ENCODE data around the gene NUP210L. TPM values are rescaled to one million over a fixed set of nuclear protein-coding genes. Genes with fewer than 3 reads are reported as not detected.

Gene NUP210L
- total and polyA plus RNA-seq, 2 of the 13 experiments (the other 11 are each of a cell fraction or from before 2014, with no cell fraction given): not detected

DNA sequence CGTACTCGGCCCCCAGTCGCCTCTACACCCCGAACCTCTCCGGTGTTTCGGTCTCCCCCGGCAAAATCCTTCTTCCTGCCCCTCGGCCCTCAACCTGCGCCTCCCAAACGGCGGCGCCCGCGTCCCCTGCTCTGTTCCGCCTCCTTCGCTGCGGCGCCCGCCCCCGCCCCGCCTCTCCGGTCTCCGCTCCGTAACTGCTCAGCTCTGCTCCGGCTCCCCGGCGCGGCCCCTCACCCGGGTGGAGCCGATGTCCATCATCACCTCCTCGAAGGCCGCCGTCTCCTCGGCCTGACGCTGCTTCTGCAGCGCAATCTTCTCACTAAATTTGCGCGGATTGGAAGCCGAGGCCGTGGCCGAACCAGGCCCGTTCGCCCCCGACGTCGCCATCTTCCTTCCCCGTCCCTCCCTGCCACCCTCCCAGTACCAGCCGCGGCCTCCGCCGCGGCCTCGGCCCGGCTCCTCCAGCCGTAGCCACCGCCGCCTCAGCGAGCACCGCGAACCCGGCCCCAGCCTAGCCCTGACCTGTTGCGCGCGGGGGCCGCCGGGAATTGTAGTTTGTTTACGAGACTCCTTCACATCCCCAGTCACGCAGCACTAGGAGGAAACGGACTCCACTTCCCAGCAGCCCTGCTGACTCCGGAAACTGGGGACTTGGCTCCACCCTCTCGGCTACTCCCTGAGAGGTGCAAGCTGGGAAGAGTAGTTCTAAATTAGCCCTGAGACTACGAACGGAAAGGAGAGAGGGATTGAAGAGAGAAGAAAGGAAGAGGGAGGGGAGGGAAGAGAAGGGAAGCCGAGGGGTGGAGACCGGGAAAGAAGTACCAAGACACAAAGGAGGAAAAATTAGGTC, 196.5 kb downstream of the NUP210L start, which contains the start of gene CRTC2 (continued):
- TF ChIP-seq CSRNP2 (CRISPR knock-in tag; conservative IDR thresholded peaks at IDR 0.05; ENCODE audit: low read depth): no peak
- TF ChIP-seq KDM6A (CRISPR knock-in tag; IDR thresholded peaks at IDR 0.05; ENCODE audit: low read depth): no peak
- TF ChIP-seq ELF4 (CRISPR knock-in tag; IDR thresholded peaks at IDR 0.05; ENCODE audit: borderline replicate concordance): peak; percentile 98
- TF ChIP-seq ZNF891 (CRISPR knock-in tag; IDR thresholded peaks at IDR 0.05): 0 out of 2 replicates have a peak, but pooled peaks have one; percentile 60
- peak; percentile 84; the same call in 1 of the 3 replicates for TF ChIP-seq MXI1 (IDR thresholded peaks at IDR 0.05; ENCODE audit: borderline replicate concordance, low read depth, low read length)
- peak; percentile 86; the same call in 1 of the 2 replicates for TF ChIP-seq KAT7 (CRISPR knock-in tag; IDR thresholded peaks at IDR 0.05; ENCODE audit: borderline replicate concordance)
- no peak for TF ChIP-seq GATA4 (IDR thresholded peaks at IDR 0.05; ENCODE audit: borderline replicate concordance, low read depth)
- peak; percentile 93 for TF ChIP-seq RBFOX2 (IDR thresholded peaks at IDR 0.05; ENCODE audit: low read depth, low read length)
- peak; percentile 28; the same call in 1 of the 2 replicates for TF ChIP-seq SMAD1 (CRISPR knock-in tag; IDR thresholded peaks at IDR 0.05; ENCODE audit: borderline replicate concordance, low read depth)
- peak; percentile 58; the same call in 1 of the 2 replicates for TF ChIP-seq SALL1 (CRISPR knock-in tag; IDR thresholded peaks at IDR 0.05)
- peak; percentile 98 for TF ChIP-seq KDM2A (CRISPR knock-in tag; IDR thresholded peaks at IDR 0.05; ENCODE audit: borderline replicate concordance, low read depth)
- TF ChIP-seq ZNF770 (CRISPR knock-in tag; IDR thresholded peaks at IDR 0.05): peak; percentile 90
- 0 out of 2 replicates have a peak, but pooled peaks have one; percentile 36 for TF ChIP-seq SATB2 (CRISPR knock-in tag; IDR thresholded peaks at IDR 0.05)
- TF ChIP-seq CHD4 (IDR thresholded peaks at IDR 0.05; ENCODE audit: borderline replicate concordance, low read length): no peak
- TF ChIP-seq, protein P1, sequence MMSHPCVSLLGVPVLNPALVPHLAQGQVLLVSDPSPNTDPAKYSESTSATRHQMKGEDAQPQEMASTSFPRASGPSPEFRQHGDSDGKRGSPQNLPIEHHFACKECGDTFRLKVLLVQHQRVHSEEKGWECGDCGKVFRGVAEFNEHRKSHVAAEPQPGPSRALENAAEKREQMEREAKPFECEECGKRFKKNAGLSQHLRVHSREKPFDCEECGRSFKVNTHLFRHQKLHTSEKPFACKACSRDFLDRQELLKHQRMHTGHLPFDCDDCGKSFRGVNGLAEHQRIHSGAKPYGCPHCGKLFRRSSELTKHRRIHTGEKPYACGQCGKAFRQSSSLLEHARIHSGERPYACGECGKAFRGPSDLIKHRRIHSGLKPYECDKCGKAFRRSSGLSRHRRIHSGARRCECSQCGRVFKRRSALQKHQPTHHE (CRISPR knock-in tag; IDR thresholded peaks at IDR 0.05; ENCODE audit: borderline replicate concordance): peak; percentile 83; the same call in 1 of the 2 replicates
- TF ChIP-seq, protein P2, sequence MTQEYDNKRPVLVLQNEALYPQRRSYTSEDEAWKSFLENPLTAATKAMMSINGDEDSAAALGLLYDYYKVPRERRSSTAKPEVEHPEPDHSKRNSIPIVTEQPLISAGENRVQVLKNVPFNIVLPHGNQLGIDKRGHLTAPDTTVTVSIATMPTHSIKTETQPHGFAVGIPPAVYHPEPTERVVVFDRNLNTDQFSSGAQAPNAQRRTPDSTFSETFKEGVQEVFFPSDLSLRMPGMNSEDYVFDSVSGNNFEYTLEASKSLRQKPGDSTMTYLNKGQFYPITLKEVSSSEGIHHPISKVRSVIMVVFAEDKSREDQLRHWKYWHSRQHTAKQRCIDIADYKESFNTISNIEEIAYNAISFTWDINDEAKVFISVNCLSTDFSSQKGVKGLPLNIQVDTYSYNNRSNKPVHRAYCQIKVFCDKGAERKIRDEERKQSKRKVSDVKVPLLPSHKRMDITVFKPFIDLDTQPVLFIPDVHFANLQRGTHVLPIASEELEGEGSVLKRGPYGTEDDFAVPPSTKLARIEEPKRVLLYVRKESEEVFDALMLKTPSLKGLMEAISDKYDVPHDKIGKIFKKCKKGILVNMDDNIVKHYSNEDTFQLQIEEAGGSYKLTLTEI (CRISPR knock-in tag; conservative IDR thresholded peaks at IDR 0.05): no peak
- peak; percentile 99 for TF ChIP-seq HCFC1 (IDR thresholded peaks at IDR 0.05; ENCODE audit: low read depth, low read length)
- peak; percentile 53; the same call in 1 of the 2 replicates for TF ChIP-seq ARNT2 (CRISPR knock-in tag; IDR thresholded peaks at IDR 0.05; ENCODE audit: low read depth)
- TF ChIP-seq HDAC6 (IDR thresholded peaks at IDR 0.05; ENCODE audit: low read depth, low read length): no peak
- no peak for TF ChIP-seq SMC3 (IDR thresholded peaks at IDR 0.05; ENCODE audit: low read length)
- no peak for TF ChIP-seq ZNF382 (CRISPR knock-in tag; IDR thresholded peaks at IDR 0.05; ENCODE audit: borderline replicate concordance)
- TF ChIP-seq NRL (CRISPR knock-in tag; IDR thresholded peaks at IDR 0.05; ENCODE audit: borderline replicate concordance): peak; percentile 86; the same call in 1 of the 2 replicates

All from HepG2 (cell line).